Measurements from ENCODE around the gene EHMT1.

The EHMT1 gene

DNA sequence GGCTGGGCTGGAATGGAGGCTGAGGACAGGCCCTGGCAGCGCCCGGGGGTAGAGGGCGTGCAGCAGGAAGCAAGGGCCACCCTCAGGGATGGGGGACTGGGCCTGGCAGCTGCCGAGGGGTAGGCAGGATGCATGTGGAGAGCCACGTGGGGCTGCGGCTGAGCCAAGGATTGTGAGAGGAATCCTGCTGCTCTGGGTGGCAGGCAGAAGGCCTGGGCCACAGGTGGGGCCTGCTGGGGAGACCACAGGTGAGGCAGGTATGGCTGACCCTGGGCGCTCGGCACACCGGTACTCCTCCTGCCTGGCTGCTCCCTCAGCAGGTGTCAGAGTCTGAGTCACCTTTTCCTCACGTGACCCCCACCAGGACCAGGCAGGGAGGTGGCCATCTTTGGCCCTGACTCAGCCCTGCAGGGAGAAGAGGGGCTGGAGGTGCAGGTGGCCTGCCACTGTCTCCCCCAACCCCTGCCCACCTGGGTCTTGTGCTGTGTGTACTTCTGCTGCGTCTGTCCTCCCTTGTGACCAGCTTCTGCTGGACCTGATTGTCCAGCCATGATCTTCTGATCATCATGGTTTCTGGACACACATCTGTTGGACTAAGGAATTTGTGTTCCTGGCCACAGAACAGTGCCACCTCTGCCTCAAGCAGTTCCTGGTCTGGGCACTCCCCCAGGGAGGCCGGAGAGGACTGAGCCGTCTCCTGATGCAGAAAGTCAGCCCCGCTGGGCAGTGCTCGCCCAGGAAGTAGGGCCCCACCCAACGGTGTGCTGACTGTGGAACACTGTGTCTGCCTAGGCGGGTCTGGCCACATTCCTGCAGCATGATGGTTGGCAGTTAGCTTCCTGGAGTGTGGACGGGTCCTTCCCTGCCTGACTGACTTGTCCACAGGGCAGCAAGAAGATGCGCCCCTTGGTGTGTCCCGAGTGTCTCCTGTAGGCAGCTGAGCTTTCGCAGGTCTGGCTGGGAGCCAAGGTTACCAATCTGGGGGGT, 6.9 kb upstream of the EHMT1 start:
- TF ChIP-seq, protein P1, sequence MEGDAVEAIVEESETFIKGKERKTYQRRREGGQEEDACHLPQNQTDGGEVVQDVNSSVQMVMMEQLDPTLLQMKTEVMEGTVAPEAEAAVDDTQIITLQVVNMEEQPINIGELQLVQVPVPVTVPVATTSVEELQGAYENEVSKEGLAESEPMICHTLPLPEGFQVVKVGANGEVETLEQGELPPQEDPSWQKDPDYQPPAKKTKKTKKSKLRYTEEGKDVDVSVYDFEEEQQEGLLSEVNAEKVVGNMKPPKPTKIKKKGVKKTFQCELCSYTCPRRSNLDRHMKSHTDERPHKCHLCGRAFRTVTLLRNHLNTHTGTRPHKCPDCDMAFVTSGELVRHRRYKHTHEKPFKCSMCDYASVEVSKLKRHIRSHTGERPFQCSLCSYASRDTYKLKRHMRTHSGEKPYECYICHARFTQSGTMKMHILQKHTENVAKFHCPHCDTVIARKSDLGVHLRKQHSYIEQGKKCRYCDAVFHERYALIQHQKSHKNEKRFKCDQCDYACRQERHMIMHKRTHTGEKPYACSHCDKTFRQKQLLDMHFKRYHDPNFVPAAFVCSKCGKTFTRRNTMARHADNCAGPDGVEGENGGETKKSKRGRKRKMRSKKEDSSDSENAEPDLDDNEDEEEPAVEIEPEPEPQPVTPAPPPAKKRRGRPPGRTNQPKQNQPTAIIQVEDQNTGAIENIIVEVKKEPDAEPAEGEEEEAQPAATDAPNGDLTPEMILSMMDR (IDR thresholded peaks at IDR 0.05; ENCODE audit: borderline replicate concordance, insufficient read depth, low read depth, low read length), result no peak
- H3K4me3 ChIP-seq (ENCODE audit: low read depth, low read length), result no peak overlapping the region

GRCh38 chr9:137612741-137613142, 6.1 kb upstream of the EHMT1 start:
- TF ChIP-seq, protein P1 (IDR thresholded peaks at IDR 0.05; ENCODE audit: borderline replicate concordance, insufficient read depth, low read depth, low read length), result no peak

GRCh38 chr9:137613259-137613658, 5.5 kb upstream of the EHMT1 start:
- no peak overlapping the region for H3K4me3 ChIP-seq (ENCODE audit: low read depth, low read length)
- TF ChIP-seq, protein P1 (IDR thresholded peaks at IDR 0.05; ENCODE audit: borderline replicate concordance, insufficient read depth, low read depth, low read length), result no peak

More at GRCh38 chr9:137612741-137613142, 6.1 kb upstream of the EHMT1 start:
- no peak overlapping the region for H3K4me3 ChIP-seq (ENCODE audit: low read depth, low read length)

- TF ChIP-seq, protein P1 (IDR thresholded peaks at IDR 0.05; ENCODE audit: borderline replicate concordance, insufficient read depth, low read depth, low read length), result no peak
- H3K4me3 ChIP-seq (ENCODE audit: low read depth, low read length), result no peak overlapping the region
Measured at GRCh38 chr9:137613738-137614523, 4.9 kb upstream of the EHMT1 start.

DNA sequence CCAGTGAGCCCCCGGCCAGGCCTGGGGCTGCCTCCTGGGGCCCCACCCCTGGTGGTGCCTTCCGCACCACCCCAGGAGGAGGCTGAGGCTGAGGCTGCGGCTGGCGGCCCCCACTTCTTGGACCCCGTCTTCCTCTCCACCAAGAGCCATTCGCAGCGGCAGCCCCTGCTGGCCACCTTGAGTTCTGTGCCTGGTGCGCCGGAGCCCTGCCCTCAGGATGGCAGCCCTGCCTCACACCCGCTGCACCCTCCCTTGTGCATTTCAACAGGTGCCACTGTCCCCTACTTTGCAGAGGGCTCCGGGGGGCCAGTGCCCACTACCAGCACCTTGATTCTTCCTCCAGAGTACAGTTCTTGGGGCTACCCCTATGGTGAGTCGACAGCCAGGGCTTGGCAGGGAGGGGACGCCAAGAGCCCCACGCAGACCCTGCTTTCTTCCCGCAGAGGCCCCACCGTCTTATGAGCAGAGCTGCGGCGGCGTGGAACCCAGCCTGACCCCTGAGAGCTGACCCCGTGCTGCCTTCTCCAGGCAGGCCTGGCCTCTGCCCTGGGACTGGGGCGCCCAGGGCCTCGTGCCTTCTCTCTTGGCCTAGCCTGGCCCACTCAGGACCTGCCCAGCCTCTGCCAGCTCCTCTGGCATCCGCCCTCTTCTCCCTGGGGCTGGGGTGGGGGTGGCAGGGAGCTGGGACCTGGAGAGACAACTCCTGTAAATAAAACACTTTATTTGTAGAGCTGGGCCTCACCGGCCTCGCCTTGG, 4.0 kb upstream of the EHMT1 start:
- no peak overlapping the region for H3K4me3 ChIP-seq (ENCODE audit: low read depth, low read length)
- TF ChIP-seq, protein P1 (IDR thresholded peaks at IDR 0.05; ENCODE audit: borderline replicate concordance, insufficient read depth, low read depth, low read length), result 0 out of 2 replicates have a peak, but pooled peaks have one; percentile 3

- TF ChIP-seq, protein P1 (IDR thresholded peaks at IDR 0.05; ENCODE audit: borderline replicate concordance, insufficient read depth, low read depth, low read length), result no peak
- no peak overlapping the region for H3K4me3 ChIP-seq (ENCODE audit: low read depth, low read length)
Measured at GRCh38 chr9:137615387-137615871, 3.4 kb upstream of the EHMT1 start.

All from GM12875 (cell line).